ENCODE data around the gene CCDC77. TPM values are rescaled to one million over a fixed set of nuclear protein-coding genes. Genes with fewer than 3 reads are reported as not detected.

CCDC77 gene
- total and polyA plus RNA-seq, 2 experiments from 2014 or later, result 24.7 to 26.7 TPM

- TF ChIP-seq REST (IDR thresholded peaks at IDR 0.05; ENCODE audit: unreplicated experiment) (no peak), ZNF331 (CRISPR knock-in tag; IDR thresholded peaks at IDR 0.05; ENCODE audit: low read depth) (no peak), CTCF (conservative IDR thresholded peaks at IDR 0.05; ENCODE audit: low read depth in 2 of 2) (no peak)
Observed at GRCh38 chr12:459050-459429, 57.6 kb downstream of the CCDC77 start (continued).

GRCh38 chr12:459430-460258 lies 58.2 kb downstream of the CCDC77 start, which contains the start of gene B4GALNT3:
Gene B4GALNT3 (plus strand): TSS chr12:459939. CDS start chr12:460377, 438 bp downstream.
- Mint-ChIP-seq H3K4me1 (peaks cover 11% of the 10 kb centered on the region), H3K9me3 (no peaks in the 10 kb centered on the region; the same call in 2 of the 3 replicates), H3K4me3 (peak within 1 kb of the TSS; percentile 80), H3K36me3 (ENCODE audit: low read depth) (no peaks in the 10 kb centered on the region; the same call in 1 of the 3 replicates), H3K27me3 (ENCODE audit: insufficient read depth, low read depth, poor library complexity) (peaks cover 44% of the 10 kb centered on the region), H3K27ac (no peak within 1 kb of the TSS)
- Histone ChIP-seq H3K27ac (ENCODE audit: low read depth) (no peak within 1 kb of the TSS), H3K4me1 (ENCODE audit: insufficient read depth) (0 out of 2 replicates have a peak, but pooled peaks cover 5% of the 10 kb centered on the region), H3K4me2 (peak within 1 kb of the TSS; percentile 89), H3F3A (replicated peaks; ENCODE audit: low read depth) (peaks cover 7% of the 10 kb centered on the region; the same call in 1 of the 2 replicates), H3K79me2 (replicated peaks; ENCODE audit: insufficient read depth) (no peaks in the 10 kb centered on the region), H3K9me2 (ENCODE audit: insufficient read depth) (no peaks in the 10 kb centered on the region), H3K4me3 (peak within 1 kb of the TSS; percentile 68), H4K20me1 (replicated peaks; ENCODE audit: insufficient read depth) (peaks cover 24% of the 10 kb centered on the region), H2AFZ (peak within 1 kb of the TSS; percentile 99), H3K27me3 (ENCODE audit: insufficient read depth) (peaks cover 48% of the 10 kb centered on the region), H3K36me3 (ENCODE audit: insufficient read depth) (no peaks in the 10 kb centered on the region)
- peak; percentile 80 for ATAC-seq
- peak; percentile 81 for DNase-seq (ENCODE audit: low spot score)
- TF ChIP-seq ETS1 (IDR thresholded peaks at IDR 0.05) (no peak), CREB1 (CRISPR knock-in tag; IDR thresholded peaks at IDR 0.05; ENCODE audit: low read depth) (peak; percentile 43), POLR2AphosphoS5 (IDR thresholded peaks at IDR 0.05; ENCODE audit: low read depth) (peak; percentile 44; the same call in 1 of the 2 replicates), CTCF (conservative IDR thresholded peaks at IDR 0.05; ENCODE audit: low read depth in 2 of 2) (no peak), REST (IDR thresholded peaks at IDR 0.05; ENCODE audit: unreplicated experiment) (no peak), NANOG (IDR thresholded peaks at IDR 0.05; ENCODE audit: borderline replicate concordance) (no peak), EZH2phosphoT487 (IDR thresholded peaks at IDR 0.05; ENCODE audit: unreplicated experiment) (no peak)

Data from GM23338 (cell line).